CD4-positive, alpha-beta memory T cell (primary cell): ENCODE measurements around the gene ANKRD11. TPM values are rescaled to one million over a fixed set of nuclear protein-coding genes. Genes with fewer than 3 reads are reported as not detected.

Experiments
- CTCF ChIA-PET: fragments of 350-600 bp; sonication (Branson Sonifier 250); formaldehyde crosslinking; loops from one replicate; lab custom pipeline; 2021; ENCODE audit warnings: inconsistent platforms; ENCODE audit not compliant: partially characterized antibody; lab: Charles Lee
- POLR2A ChIA-PET: fragments of 350-600 bp; sonication (Branson Sonifier 250); formaldehyde crosslinking; loops from one replicate; lab custom pipeline; 2021; ENCODE audit not compliant: partially characterized antibody; lab: Charles Lee
- DNase-seq, 5 donors: peaks; one replicate each; pipeline versions ENCODE4 v3.0.0 to v3.0.0-alpha.2; 2020 to 2022; ENCODE audit warnings: mixed read lengths in 1 of 5
- H3K27ac ChIP-seq: one replicate; pipeline ENCODE4 v1.7.0; 2013; ENCODE audit warnings: low read depth, low read length
- H3K27me3 ChIP-seq: 2 replicates; pipeline ENCODE4 v1.7.0; 2013; ENCODE audit warnings: mild to moderate bottlenecking, low read length, moderate library complexity; ENCODE audit not compliant: insufficient read depth
- H3K36me3 ChIP-seq: 2 replicates; pipeline ENCODE4 v1.7.0; 2013; ENCODE audit warnings: mild to moderate bottlenecking, low read length, moderate library complexity; ENCODE audit not compliant: insufficient read depth
- H3K4me1 ChIP-seq: 2 replicates; pipeline ENCODE4 v1.7.0; 2013; ENCODE audit warnings: mild to moderate bottlenecking, low read length, moderate library complexity; ENCODE audit not compliant: insufficient read depth
- H3K4me3 ChIP-seq, 2 donors: one replicate each; pipeline ENCODE4 v1.7.0; 2013; ENCODE audit warnings: low read length in 2 of 2, mild to moderate bottlenecking in 1 of 2
- H3K9me3 ChIP-seq, 2 donors: one replicate each; pipeline ENCODE4 v1.7.0; 2013; ENCODE audit warnings: low read length in 2 of 2, control low read depth in 1 of 2; ENCODE audit not compliant: control insufficient read depth in 1 of 2
- H3K27ac Mint-ChIP-seq, 7 donors: one replicate each; pipeline ENCODE4 v1.8.0; 2020 to 2021; ENCODE audit warnings: mixed read lengths in 7 of 7, mild to moderate bottlenecking in 6 of 7, inconsistent platforms in 3 of 7, moderate library complexity in 3 of 7
- H3K27me3 Mint-ChIP-seq, 2 donors: one replicate each; pipeline ENCODE4 v1.8.0; 2020 to 2021; ENCODE audit warnings: mixed read lengths in 2 of 2
- H3K36me3 Mint-ChIP-seq, 2 donors: one replicate each; pipeline ENCODE4 v1.8.0; 2020 to 2021; ENCODE audit warnings: mixed read lengths in 2 of 2, inconsistent platforms in 1 of 2, mild to moderate bottlenecking in 1 of 2
- H3K4me1 Mint-ChIP-seq, 4 donors: one replicate each; pipeline ENCODE4 v1.8.0; 2020 to 2021; ENCODE audit warnings: mixed read lengths in 4 of 4, mild to moderate bottlenecking in 1 of 4
- H3K4me3 Mint-ChIP-seq, 8 donors: one replicate each; pipeline ENCODE4 v1.8.0; 2020 to 2021; ENCODE audit warnings: mixed read lengths in 8 of 8, mild to moderate bottlenecking in 7 of 8, moderate library complexity in 6 of 8, inconsistent platforms in 3 of 8
- H3K9me3 Mint-ChIP-seq, 8 donors: one replicate each; pipeline ENCODE4 v1.8.0; 2020 to 2021; ENCODE audit warnings: mixed read lengths in 8 of 8, mild to moderate bottlenecking in 5 of 8, inconsistent platforms in 3 of 8, moderate library complexity in 1 of 8
- intact Hi-C: fragments of 100-400 bp; cut with micrococcal nuclease; formaldehyde crosslinking; loops from one replicate; pipeline ENCODE4 v1.15.1; 2023
- polyA plus RNA-seq, 2 donors: library from polyadenylated mRNA; unstranded; fragments of 300-500 nt; fragmentation: Illumina TruSeq; gene quantifications; one replicate each; pipeline ENCODE4 v1.2.3, GENCODE V29; 2021
- total RNA-seq, 2 experiments: library from RNA; stranded (reverse); gene quantifications; one replicate each; pipeline ENCODE4 v1.2.3, GENCODE V29; 2021

The ANKRD11 gene
- total and polyA plus RNA-seq, 4 experiments from 2014 or later = 3.9 to 246 (median 140) TPM

DNA sequence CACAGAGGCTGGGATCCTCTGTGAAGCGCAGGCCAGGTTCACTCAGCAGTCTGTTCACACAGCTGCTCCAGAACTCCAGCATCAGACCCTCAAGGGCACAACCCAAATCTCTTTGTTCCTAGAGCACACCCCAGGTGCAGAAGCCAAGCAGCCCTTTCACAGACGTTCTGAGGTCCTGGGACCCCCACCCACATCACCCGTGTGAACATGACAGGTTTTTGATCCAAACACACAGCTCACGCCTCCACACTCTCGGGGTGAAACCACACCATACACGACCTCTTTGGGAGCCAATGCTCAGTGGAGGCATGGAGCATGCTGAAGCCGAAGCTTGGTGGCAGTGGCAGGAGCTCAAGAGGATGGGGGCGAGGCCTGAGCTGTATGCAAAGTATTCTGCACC lies 175.5 kb downstream of the ANKRD11 start:
- Mint-ChIP-seq H3K36me3 (peaks cover 0 to 31% of the 10 kb centered on the region in 2 donors), H3K27me3 (no peaks in the 10 kb centered on the region), H3K4me3 (peak overlapping the region; percentile 79 to 90 (median 83)), H3K4me1 (peaks cover 69 to 96% (median 81%) of the 10 kb centered on the region in 4 donors), H3K9me3 (peaks cover 0 to 5% (median 0%) of the 10 kb centered on the region in 8 donors), H3K27ac (peak overlapping the region; percentile 95 to 100 (median 98))
- Histone ChIP-seq H3K36me3 (peaks cover 16% of the 10 kb centered on the region), H3K27ac (peak overlapping the region; percentile 87), H3K4me3 (peak overlapping the region in 1 of 2 donors; percentile 33), H3K4me1 (peaks cover 98% of the 10 kb centered on the region), H3K27me3 (no peaks in the 10 kb centered on the region), H3K9me3 (no peaks in the 10 kb centered on the region)
- CTCF ChIA-PET = interaction anchor here (1.5 to 3.6 kb wide), 5 partner anchors 26 to 242 kb away, joined by 4 to 16 read pairs (median 12); no protein-coding TSS in a partner anchor
- intact Hi-C loops = loop anchor here (1.0 to 5.0 kb wide), 3 partner anchors 172 to 242 kb away; partner anchors contain the start of gene SPG7
- POLR2A ChIA-PET = interaction anchor here (0.8 to 4.7 kb wide), 19 partner anchors 9 to 558 kb away, joined by 3 to 39 read pairs (median 13); partner anchors contain the start of genes ANKRD11, SPG7 and TCF25
- DNase-seq = no peak

GRCh38 chr16:89314357-89314756 lies 176.0 kb downstream of the ANKRD11 start:
- H3K4me3 ChIP-seq = peak overlapping the region in 1 of 2 donors; percentile 33
- peak overlapping the region; percentile 79 to 90 (median 83) for H3K4me3 Mint-ChIP-seq
- DNase-seq = peak; percentile 45 to 83 (median 56)
- H3K4me1 Mint-ChIP-seq = peaks cover 69 to 96% (median 80%) of the 10 kb centered on the region in 4 donors
- peaks cover 0 to 5% (median 0%) of the 10 kb centered on the region in 8 donors for H3K9me3 Mint-ChIP-seq
- no peaks in the 10 kb centered on the region for H3K27me3 Mint-ChIP-seq
- H3K4me1 ChIP-seq = peaks cover 98% of the 10 kb centered on the region
- H3K9me3 ChIP-seq = no peaks in the 10 kb centered on the region
- intact Hi-C loops = loop anchor here (1.0 kb wide), 1 partner anchor 194 kb away; the partner anchor contains the start of gene SPG7
- H3K27ac ChIP-seq = peak overlapping the region; percentile 87
- peaks cover 0 to 31% of the 10 kb centered on the region in 2 donors for H3K36me3 Mint-ChIP-seq
- POLR2A ChIA-PET = interaction anchor here (1.1 to 4.7 kb wide), 15 partner anchors 10 to 559 kb away, joined by 3 to 39 read pairs (median 13); partner anchors contain the start of genes ANKRD11, SPG7 and TCF25
- H3K36me3 ChIP-seq = peaks cover 16% of the 10 kb centered on the region
- H3K27ac Mint-ChIP-seq = peak overlapping the region; percentile 95 to 100 (median 98)
- no peaks in the 10 kb centered on the region for H3K27me3 ChIP-seq
- CTCF ChIA-PET = interaction anchor here (1.2 to 3.6 kb wide), 5 partner anchors 21 to 242 kb away, joined by 3 to 16 read pairs (median 12); no protein-coding TSS in a partner anchor

- no peak for DNase-seq
- ChIA-PET POLR2A (interaction anchor here (1.2 to 4.7 kb wide), 9 partner anchors 10 to 194 kb away, joined by 3 to 39 read pairs (median 16); partner anchors contain the start of genes ANKRD11 and SPG7), CTCF (interaction anchor here (0.8 to 3.6 kb wide), 7 partner anchors 20 to 243 kb away, joined by 3 to 16 read pairs (median 7); no protein-coding TSS in a partner anchor)
- peaks cover 0 to 35% of the 10 kb centered on the region in 2 donors for H3K36me3 Mint-ChIP-seq
- Histone ChIP-seq H3K9me3 (no peaks in the 10 kb centered on the region), H3K27me3 (no peaks in the 10 kb centered on the region), H3K36me3 (peaks cover 16% of the 10 kb centered on the region), H3K27ac (peak overlapping the region; percentile 87), H3K4me1 (peaks cover 98% of the 10 kb centered on the region), H3K4me3 (no peak overlapping the region)
- H3K4me3 Mint-ChIP-seq = peak overlapping the region; percentile 79 to 90 (median 83)
- peak overlapping the region; percentile 95 to 100 (median 98) for H3K27ac Mint-ChIP-seq
- H3K9me3 Mint-ChIP-seq = peaks cover 0 to 3% (median 0%) of the 10 kb centered on the region in 8 donors
- H3K4me1 Mint-ChIP-seq = peaks cover 72 to 96% (median 82%) of the 10 kb centered on the region in 4 donors
- no peaks in the 10 kb centered on the region for H3K27me3 Mint-ChIP-seq
- intact Hi-C loops = no loop called here
Observed at GRCh38 chr16:89313583-89313982, 176.8 kb downstream of the ANKRD11 start.

- peaks cover 16% of the 10 kb centered on the region for H3K36me3 ChIP-seq
- ChIA-PET CTCF (interaction anchor here (1.0 to 3.6 kb wide), 4 partner anchors 24 to 244 kb away, joined by 3 to 16 read pairs (median 12); no protein-coding TSS in a partner anchor), POLR2A (interaction anchor here (1.2 to 1.3 kb wide), 2 partner anchors 13 to 28 kb away, joined by 3 read pairs; no protein-coding TSS in a partner anchor)
- no peak for DNase-seq
- H3K27me3 Mint-ChIP-seq = no peaks in the 10 kb centered on the region
- intact Hi-C loops = no loop called here
- peaks cover 98% of the 10 kb centered on the region for H3K4me1 ChIP-seq
- no peak overlapping the region for H3K4me3 ChIP-seq
- H3K27me3 ChIP-seq = no peaks in the 10 kb centered on the region
- H3K27ac Mint-ChIP-seq = peak overlapping the region in 4 of 7 donors; percentile 70 to 98 (median 87)
- no peaks in the 10 kb centered on the region for H3K9me3 ChIP-seq
- H3K4me1 Mint-ChIP-seq = peaks cover 71 to 96% (median 81%) of the 10 kb centered on the region in 4 donors
- peaks cover 0 to 3% (median 0%) of the 10 kb centered on the region in 8 donors for H3K9me3 Mint-ChIP-seq
- H3K4me3 Mint-ChIP-seq = peak overlapping the region in 3 of 8 donors; percentile 10 to 61 (median 45)
- peaks cover 0 to 42% of the 10 kb centered on the region in 2 donors for H3K36me3 Mint-ChIP-seq
- no peak overlapping the region for H3K27ac ChIP-seq
Observed at GRCh38 chr16:89312598-89313299, 177.6 kb downstream of the ANKRD11 start.

- H3K27ac Mint-ChIP-seq = peak overlapping the region in 4 of 7 donors; percentile 15 to 98 (median 46)
- no peak for DNase-seq
- intact Hi-C loops = no loop called here
Observed at GRCh38 chr16:89312194-89312593, 178.2 kb downstream of the ANKRD11 start.

DNA sequence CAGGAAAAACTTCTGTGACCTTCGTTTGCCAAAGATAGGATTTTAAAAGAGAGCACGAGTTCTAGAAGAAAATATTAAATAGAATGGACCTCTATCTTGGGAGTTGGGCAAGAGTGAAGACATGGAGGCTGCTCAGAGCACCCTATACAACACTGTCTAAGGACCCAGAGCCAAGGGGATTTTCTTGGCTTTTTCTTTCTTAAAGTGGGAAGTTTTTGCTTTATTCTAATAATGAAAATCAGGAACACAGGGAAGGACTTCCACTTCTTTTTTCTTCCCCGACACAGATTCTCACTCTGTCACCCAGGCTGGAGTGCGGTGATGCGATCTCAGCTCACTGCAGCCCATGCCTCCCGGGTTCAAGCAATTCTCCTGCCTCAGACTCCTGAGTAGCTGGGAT lies 178.7 kb downstream of the ANKRD11 start:
- POLR2A ChIA-PET = no interaction called here
- no peak for DNase-seq
- intact Hi-C loops = no loop called here
- Mint-ChIP-seq H3K27me3 (no peaks in the 10 kb centered on the region), H3K4me3 (peak overlapping the region in 2 of 8 donors; percentile 11 to 53), H3K9me3 (peaks cover 0 to 3% (median 0%) of the 10 kb centered on the region in 8 donors), H3K4me1 (peaks cover 64 to 90% (median 75%) of the 10 kb centered on the region in 4 donors), H3K27ac (peak overlapping the region in 6 of 7 donors; percentile 1 to 98 (median 24)), H3K36me3 (peaks cover 0 to 42% of the 10 kb centered on the region in 2 donors)
- CTCF ChIA-PET = no interaction called here
- peaks cover 16% of the 10 kb centered on the region for H3K36me3 ChIP-seq
- H3K9me3 ChIP-seq = no peaks in the 10 kb centered on the region
- H3K4me1 ChIP-seq = peaks cover 96% of the 10 kb centered on the region
- H3K27ac ChIP-seq = no peak overlapping the region
- no peaks in the 10 kb centered on the region for H3K27me3 ChIP-seq
- H3K4me3 ChIP-seq = no peak overlapping the region

More at GRCh38 chr16:89312194-89312593, 178.2 kb downstream of the ANKRD11 start:
- Mint-ChIP-seq H3K4me1 (peaks cover 68 to 94% (median 79%) of the 10 kb centered on the region in 4 donors), H3K9me3 (peaks cover 0 to 3% (median 0%) of the 10 kb centered on the region in 8 donors), H3K36me3 (peaks cover 0 to 42% of the 10 kb centered on the region in 2 donors), H3K27me3 (no peaks in the 10 kb centered on the region), H3K4me3 (peak overlapping the region in 2 of 8 donors; percentile 25 to 53)
- Histone ChIP-seq H3K36me3 (peaks cover 16% of the 10 kb centered on the region), H3K4me3 (no peak overlapping the region), H3K9me3 (no peaks in the 10 kb centered on the region), H3K27me3 (no peaks in the 10 kb centered on the region), H3K27ac (no peak overlapping the region), H3K4me1 (peaks cover 98% of the 10 kb centered on the region)
- ChIA-PET CTCF (no interaction called here), POLR2A (no interaction called here)
